Motor neuron (in vitro differentiated cells): ENCODE data around the gene RB1. TPM values are rescaled to one million over a fixed set of nuclear protein-coding genes. Genes with fewer than 3 reads are reported as not detected.
"Not testable (repeated sequence)": the region's sequence is repeated elsewhere in the genome, so short reads cannot be mapped to it uniquely, and the experiment has no call there.

Experiments
- ATAC-seq, 8 experiments: fragments of 200-7000 bp; cut with Tn5 transposase; replicated peaks in 6 of 8; 2 replicates each; pipeline ENCODE4 v1.8.0; 2021; ENCODE audit warnings: mild to moderate bottlenecking in 8 of 8, moderate library complexity in 8 of 8
- H3K27ac ChIP-seq, 2 donors: fragments of 250-450 bp; sonication (Bioruptor Pico); 2 replicates each; pipeline ENCODE4 v1.9.0; 2021; ENCODE audit warnings: antibody characterized with exemption in 2 of 2, mild to moderate bottlenecking in 2 of 2, moderate library complexity in 1 of 2
- H3K4me1 ChIP-seq, 2 donors: fragments of 250-450 bp; sonication (Bioruptor Pico); replicated peaks in 1 of 2; 2 replicates each; pipeline ENCODE4 v1.6.1; 2021; ENCODE audit warnings: antibody characterized with exemption in 2 of 2, mild to moderate bottlenecking in 2 of 2, moderate library complexity in 1 of 2
- H3K4me3 ChIP-seq, 5 donors: fragments of 250-450 bp; sonication (Bioruptor Pico); 2 replicates each; pipeline ENCODE4 v1.9.0; 2021; ENCODE audit warnings: antibody characterized with exemption in 5 of 5, mild to moderate bottlenecking in 5 of 5, moderate library complexity in 4 of 5
- WGBS, 10 experiments: fragments of 450-650 bp; shearing (Covaris generic); methylation state at CpG; one replicate each; pipeline ENCODE4 v1.0.0; 2022; 5-methylcytosine and 5-hydroxymethylcytosine counted together
- in situ Hi-C, 9 experiments: fragments of 400-800 bp; cut with MboI; loops; one replicate each; pipeline ENCODE4 v1.15.0; 2021; ENCODE audit warnings: low sequenced_read_pairs in 9 of 9, low pct_unique_long_range_greater_than_20kb in 2 of 9; ENCODE audit not compliant: unreplicated experiment in 9 of 9
- total RNA-seq, 8 experiments: library from RNA; unstranded; fragments of 300-600 nt; gene quantifications; 2 replicates each; pipeline versions ENCODE4 v1.2.3 to v1.2.4, GENCODE V29; 2022

The RB1 gene
- total RNA-seq, 8 experiments from 2014 or later, result 20.1 to 47.5 (median 23.2) TPM

DNA sequence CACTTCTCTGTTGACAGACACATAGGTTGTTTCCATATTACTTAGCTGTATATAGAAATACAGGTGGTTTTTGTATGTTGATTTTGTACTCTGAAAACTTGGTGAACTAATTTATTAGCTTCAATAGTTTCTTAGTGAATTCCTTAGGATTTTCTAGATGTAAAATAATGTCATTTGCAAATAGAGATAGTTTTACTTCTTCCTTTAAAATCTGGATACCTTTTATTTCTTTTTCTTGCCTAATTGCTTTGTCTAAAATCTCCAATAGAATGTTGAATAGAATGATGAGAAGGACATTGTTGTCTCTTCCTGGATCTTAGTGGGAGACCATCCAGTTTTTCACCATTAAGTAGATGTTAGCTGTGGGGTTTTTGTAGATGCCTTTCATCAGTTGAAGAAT is 18.7 kb downstream of the RB1 start:
- no peaks in the 10 kb centered on the region for H3K4me1 ChIP-seq
- H3K4me3 ChIP-seq, result no peak overlapping the region
- ATAC-seq, result no peak
- H3K27ac ChIP-seq, result no peak overlapping the region
- in situ Hi-C loops, result loop anchor here in 1 of 9 experiments (25.0 kb wide), 1 partner anchor 265 kb away; no protein-coding TSS in a partner anchor

DNA sequence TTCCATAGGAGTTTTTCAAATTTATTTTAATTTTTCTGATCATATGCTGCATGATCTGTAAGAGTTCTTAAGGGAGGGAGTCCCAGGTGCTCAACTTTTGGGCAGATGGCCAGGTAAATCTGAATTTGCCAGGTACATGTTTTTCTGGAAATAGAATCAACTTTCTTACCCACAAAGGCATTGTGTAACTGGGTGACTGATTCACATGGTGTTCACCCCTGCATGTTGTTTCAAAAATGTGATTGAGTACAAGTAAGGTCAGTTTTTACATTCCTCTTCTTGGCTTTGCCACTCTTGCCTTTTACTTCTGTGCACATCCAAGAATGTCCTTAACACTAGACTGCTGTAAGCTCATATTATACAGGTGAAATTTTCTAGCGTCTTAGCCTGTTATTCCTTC is 30.4 kb downstream of the RB1 start:
- in situ Hi-C loops, result loop anchor here in 1 of 9 experiments (25.0 kb wide), 1 partner anchor 253 kb away; no protein-coding TSS in a partner anchor
- WGBS, 10 experiments, result 60 to 100% (median 100%) methylated on average over 1 of the region's 1 CpG; no CpG with 5 or more reads in 2 of the 10 experiments
- Histone ChIP-seq H3K4me1 (no peaks in the 10 kb centered on the region), H3K27ac (no peak overlapping the region), H3K4me3 (no peak overlapping the region)
- ATAC-seq, result no peak

DNA sequence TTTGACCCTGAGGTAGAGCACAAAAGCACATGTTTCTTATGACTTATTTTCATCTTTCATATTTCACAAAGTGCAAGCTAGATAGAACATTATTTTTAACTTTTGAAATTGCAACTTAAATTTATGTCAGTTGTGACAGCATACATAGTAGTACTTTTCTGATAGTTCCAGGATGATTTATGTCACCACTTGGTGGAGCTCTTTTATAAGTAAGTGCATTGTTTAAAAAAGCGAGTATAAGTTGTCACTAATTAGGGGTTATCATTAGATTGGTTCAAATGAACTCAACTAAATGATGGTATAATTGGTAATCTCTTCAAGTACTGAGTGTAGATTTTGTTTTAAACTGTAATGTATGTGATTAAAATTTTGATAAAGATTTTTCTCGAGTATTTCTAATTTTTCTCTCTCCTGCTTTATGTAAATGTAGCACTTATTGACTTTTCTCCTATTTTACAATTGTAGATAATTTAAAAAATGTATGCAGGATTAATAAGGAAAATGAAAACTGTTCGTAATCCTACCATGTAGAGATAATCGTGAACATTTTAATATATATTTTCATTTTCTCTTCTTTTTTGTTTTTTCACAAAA is 31.1 kb downstream of the RB1 start:
- WGBS, 10 experiments, result 49 to 100% (median 82%) methylated on average over 3 to 4 of the region's 4 CpGs; no CpG with 5 or more reads in 1 of the 10 experiments
- no peaks in the 10 kb centered on the region for H3K4me1 ChIP-seq
- in situ Hi-C loops, result loop anchor here in 1 of 9 experiments (25.0 kb wide), 1 partner anchor 253 kb away; no protein-coding TSS in a partner anchor
- no peak overlapping the region for H3K27ac ChIP-seq
- peak in 3 of 8 experiments; percentile 62 to 68 (median 65) for ATAC-seq
- no peak overlapping the region for H3K4me3 ChIP-seq

DNA sequence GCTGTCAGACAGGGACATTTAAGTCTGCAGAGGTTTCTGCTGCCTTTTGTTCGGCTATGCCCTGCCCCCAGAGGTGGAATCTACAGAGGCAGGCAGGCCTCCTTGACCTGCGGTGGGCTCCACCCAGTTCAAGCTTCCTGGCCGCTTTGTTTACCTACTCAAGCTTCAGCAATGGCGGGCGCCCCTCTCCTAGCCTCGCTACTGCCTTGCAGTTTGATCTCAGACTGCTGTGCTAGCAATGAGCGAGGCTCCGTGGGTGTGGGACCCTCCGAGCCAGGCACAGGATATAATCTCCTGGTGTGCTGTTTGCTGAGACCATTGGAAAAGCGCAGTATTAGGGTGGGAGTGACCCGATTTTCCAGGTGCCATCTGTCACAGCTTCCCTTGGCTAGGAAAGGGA is 35.6 kb downstream of the RB1 start:
- in situ Hi-C loops, result loop anchor here in 1 of 9 experiments (25.0 kb wide), 1 partner anchor 248 kb away; no protein-coding TSS in a partner anchor
- WGBS, 10 experiments, result 97% methylated on average over 5 of the region's 11 CpGs; no CpG with 5 or more reads in 8 of the 10 experiments
- not testable (repeated sequence) for ATAC-seq

DNA sequence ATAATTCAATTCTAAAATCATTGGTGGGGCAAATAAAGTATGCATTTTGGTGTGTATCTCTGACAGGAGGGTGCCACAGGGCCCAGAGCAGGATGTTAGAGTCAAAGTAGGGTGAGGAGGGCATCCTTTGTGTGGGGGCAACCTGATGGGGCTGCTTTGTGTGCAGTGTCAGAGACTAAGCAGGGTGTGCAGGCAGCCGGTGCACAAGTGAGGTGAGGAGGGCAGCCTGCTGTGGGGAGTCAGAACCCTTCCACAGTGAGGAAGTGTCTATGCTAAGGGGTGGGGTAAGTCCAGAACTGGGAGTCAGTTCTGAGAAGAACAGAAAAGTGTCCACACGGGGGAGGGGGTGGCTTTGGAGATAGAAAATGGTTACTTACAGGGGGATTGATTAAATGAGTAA is 40.7 kb downstream of the RB1 start:
- in situ Hi-C loops, result loop anchor here in 1 of 9 experiments (25.0 kb wide), 1 partner anchor 243 kb away; no protein-coding TSS in a partner anchor
- no peak overlapping the region for H3K27ac ChIP-seq
- ATAC-seq, result no peak
- WGBS, 10 experiments, result 60 to 100% (median 98%) methylated on average over 1 to 2 of the region's 2 CpGs; no CpG with 5 or more reads in 6 of the 10 experiments
- no peak overlapping the region for H3K4me3 ChIP-seq
- no peaks in the 10 kb centered on the region for H3K4me1 ChIP-seq

More for the DNA sequence above, 35.6 kb downstream of the RB1 start:
- not testable (repeated sequence) for H3K4me1 ChIP-seq, H3K4me3 ChIP-seq, H3K27ac ChIP-seq

DNA sequence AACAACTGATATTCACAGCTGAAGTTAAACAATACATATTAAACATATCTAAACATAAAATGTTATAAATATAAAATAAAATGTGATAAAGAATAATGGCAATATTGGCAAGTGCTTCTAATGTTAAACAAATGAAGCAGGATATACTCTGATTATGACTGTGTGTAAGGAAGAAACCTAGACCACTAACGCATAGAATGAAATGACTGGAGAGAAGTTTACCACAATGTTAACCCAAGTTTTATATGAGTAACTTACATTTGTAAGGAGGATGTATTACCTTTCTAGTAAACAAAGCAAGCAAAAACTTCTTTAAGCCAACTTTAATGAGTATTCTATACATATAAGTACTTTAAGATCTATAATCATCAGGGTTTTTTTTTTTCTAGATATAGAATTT is 43.0 kb downstream of the RB1 start:
- Histone ChIP-seq H3K27ac (no peak overlapping the region), H3K4me1 (no peaks in the 10 kb centered on the region), H3K4me3 (no peak overlapping the region)
- 90 to 100% (median 100%) methylated on average over 1 of the region's 1 CpG for WGBS, 10 experiments
- no peak for ATAC-seq
- in situ Hi-C loops, result loop anchor here in 1 of 9 experiments (25.0 kb wide), 1 partner anchor 241 kb away; no protein-coding TSS in a partner anchor

DNA sequence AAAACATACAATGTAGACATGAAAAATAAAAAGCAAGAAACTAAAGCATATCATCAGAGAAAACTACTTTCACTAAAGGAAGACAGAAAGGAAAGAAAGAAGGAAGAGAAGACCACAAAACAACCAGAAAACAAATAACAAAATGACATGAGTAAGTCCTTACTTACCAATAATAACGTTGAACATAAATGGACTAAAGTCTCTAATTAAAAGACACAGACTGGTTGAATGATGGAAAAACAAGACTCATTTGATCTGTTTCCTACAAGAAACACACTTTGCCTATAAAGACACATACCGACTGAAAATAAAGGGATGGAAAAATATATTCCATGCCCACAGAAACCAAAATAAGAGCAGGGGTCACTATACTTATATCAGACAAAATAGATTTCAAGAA is 46.0 kb downstream of the RB1 start:
- 83 to 100% (median 95%) methylated on average over 1 to 2 of the region's 2 CpGs; no CpG with 5 or more reads in 2 of the 10 experiments for WGBS, 10 experiments
- no peak for ATAC-seq
- Histone ChIP-seq H3K4me1 (no peaks in the 10 kb centered on the region), H3K4me3 (no peak overlapping the region), H3K27ac (no peak overlapping the region)
- in situ Hi-C loops, result loop anchor here in 1 of 9 experiments (25.0 kb wide), 1 partner anchor 238 kb away; no protein-coding TSS in a partner anchor

DNA sequence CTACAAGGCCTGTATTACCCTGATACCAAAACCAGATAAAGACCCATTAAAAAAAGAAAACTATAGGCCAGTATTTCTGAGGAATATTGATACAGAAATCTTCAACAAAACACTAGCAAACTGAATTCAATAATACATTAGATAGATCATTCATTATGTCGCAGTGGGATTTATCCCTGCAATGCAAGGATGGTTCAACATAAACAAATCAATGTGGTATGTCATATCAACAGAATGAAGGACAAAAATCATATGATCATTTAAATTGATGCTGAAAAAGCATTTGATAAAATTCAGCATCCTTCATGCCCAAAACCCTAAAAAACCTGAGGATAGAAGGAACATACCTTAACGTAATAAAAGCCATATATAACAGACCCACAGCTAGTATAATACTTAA is 50.0 kb downstream of the RB1 start:
- Histone ChIP-seq H3K4me3 (no peak overlapping the region), H3K4me1 (no peaks in the 10 kb centered on the region), H3K27ac (no peak overlapping the region)
- ATAC-seq, result no peak
- in situ Hi-C loops, result no loop called here
- WGBS, 10 experiments, result 90 to 100% (median 100%) methylated on average over 1 to 2 of the region's 2 CpGs; no CpG with 5 or more reads in 1 of the 10 experiments

DNA sequence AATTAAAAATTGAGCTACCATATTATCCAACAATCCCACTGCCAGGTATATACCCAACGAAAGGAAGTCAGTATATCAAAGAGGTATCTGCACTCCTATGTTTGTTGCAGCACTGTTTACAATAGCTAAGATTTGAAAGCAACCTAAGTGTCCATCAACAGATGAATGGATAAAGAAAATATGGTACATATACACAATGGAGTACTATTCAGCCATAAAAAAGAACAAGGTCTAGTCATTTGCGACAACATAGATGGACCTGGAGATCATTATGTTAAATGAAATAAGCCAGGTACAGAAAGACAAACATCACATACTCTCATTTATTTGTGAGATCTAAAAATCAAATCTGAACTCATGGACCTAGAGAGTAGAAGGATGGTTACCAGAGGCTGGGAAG is 52.0 kb downstream of the RB1 start:
- H3K4me1 ChIP-seq, H3K27ac ChIP-seq, ATAC-seq, in situ Hi-C loops, H3K4me3 ChIP-seq: not testable (repeated sequence)
- 93 to 100% (median 100%) methylated on average over 1 to 2 of the region's 2 CpGs for WGBS, 10 experiments

DNA sequence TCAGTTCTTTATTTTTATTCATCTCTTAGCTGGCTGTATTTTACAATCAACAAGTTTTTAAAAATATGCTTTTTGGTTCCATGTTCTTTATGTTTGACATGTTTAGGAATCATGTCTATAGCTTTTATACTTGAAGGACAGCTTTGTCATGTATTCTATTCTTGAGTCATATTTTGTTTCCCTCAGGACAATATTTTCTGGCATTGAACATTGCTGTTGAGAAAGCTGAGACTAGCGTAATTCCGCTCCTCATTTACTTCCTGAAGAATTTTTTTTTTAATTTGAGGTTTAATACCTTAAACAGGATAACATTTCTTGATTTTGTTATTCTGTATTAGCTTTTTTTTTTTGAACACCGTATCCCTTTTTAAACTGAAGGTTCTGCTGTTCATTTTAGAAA is 53.2 kb downstream of the RB1 start:
- no peak overlapping the region for H3K27ac ChIP-seq
- in situ Hi-C loops, result no loop called here
- H3K4me1 ChIP-seq, result no peaks in the 10 kb centered on the region
- no peak overlapping the region for H3K4me3 ChIP-seq
- 62 to 96% (median 67%) methylated on average over 3 of the region's 3 CpGs for WGBS, 10 experiments
- no peak for ATAC-seq

DNA sequence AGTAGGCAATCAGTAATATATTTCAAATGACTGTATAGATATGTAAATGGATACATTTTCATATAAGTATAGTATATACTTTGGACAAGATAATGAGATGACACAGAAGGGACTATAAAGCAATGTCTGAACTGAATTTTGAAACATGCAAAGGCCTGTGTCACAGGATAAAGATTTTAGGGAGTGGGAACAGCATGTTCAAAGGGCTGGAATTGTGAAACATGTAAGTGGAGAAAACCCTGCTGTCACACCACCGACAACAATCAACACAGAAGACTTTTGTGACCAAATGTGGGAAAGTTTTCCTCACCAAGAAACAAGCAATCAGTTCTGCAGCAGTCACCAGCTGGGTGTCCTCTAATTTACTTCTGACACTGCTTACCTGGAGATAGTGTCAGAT is 66.4 kb downstream of the RB1 start:
- WGBS, 10 experiments, result 0 to 100% (median 80%) methylated on average over 1 of the region's 1 CpG; no CpG with 5 or more reads in 3 of the 10 experiments
- no peak for ATAC-seq
- in situ Hi-C loops, result no loop called here
- Histone ChIP-seq H3K4me1 (no peaks in the 10 kb centered on the region), H3K27ac (no peak overlapping the region), H3K4me3 (no peak overlapping the region)

DNA sequence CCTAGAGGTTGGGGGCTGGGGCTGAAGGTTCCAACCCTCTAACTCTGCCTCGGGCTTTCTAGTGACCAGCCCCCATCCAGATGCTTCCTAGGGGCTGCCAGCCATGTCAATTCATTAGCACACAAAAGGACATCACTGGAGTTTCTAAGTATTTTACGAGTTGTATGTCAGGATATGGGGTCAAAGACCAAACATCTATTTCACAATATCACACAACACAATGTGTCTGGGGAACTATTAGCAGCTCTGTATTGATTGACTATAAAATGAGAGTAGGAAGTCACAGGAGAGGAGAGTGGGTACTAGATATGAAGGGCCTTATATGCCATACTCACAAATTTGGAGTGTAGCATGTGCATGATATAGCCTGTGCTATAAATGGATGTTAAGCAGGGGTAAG is 67.3 kb downstream of the RB1 start:
- Histone ChIP-seq H3K4me3 (no peak overlapping the region), H3K4me1 (no peaks in the 10 kb centered on the region), H3K27ac (no peak overlapping the region)
- 57 to 100% (median 83%) methylated on average over 1 to 2 of the region's 2 CpGs; no CpG with 5 or more reads in 6 of the 10 experiments for WGBS, 10 experiments
- no peak for ATAC-seq
- in situ Hi-C loops, result no loop called here

DNA sequence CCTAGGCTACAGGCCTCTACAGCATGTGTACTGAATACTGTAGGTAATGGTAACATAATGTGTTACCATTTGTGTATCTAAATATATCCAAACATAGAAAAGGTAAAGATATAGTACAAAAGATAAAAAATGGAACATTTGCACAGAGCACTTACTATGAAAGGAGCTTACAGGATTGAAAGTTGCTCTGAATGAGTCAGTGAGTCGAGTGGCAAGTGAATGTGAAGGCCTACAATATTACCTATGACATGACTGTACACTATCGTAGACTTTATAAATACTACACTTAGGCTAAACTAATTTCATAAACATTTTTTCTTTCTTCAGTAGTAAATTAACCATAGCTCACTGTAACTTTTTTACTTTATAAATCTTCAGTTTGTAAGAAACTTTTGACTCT is 74.3 kb downstream of the RB1 start:
- in situ Hi-C loops, result no loop called here
- ATAC-seq, result no peak
- no peak overlapping the region for H3K4me3 ChIP-seq
- no peaks in the 10 kb centered on the region for H3K4me1 ChIP-seq
- 83 to 100% (median 100%) methylated on average over 1 to 2 of the region's 2 CpGs; no CpG with 5 or more reads in 1 of the 10 experiments for whole genome bisulfite sequencing, 10 experiments
- no peak overlapping the region for H3K27ac ChIP-seq

DNA sequence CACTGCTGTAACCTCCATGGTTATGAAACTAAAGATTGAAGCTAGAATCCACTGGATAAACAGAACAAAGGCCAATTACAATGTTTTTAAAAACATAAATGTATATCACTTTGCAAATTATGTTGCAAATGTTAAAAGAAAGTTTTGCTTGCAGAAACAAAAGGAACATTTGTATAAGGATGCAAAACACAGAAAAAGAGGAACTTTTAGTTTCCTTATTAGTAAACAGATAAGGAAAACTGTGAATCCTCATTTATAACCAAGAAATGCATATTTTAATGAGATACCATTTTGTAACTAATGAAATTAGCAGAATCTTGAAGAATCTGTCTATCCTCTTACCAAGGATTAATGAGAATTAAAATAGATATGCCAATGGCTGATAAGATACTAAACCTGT is 77.0 kb downstream of the RB1 start:
- H3K27ac ChIP-seq, result no peak overlapping the region
- H3K4me3 ChIP-seq, result no peak overlapping the region
- no peak for ATAC-seq
- H3K4me1 ChIP-seq, result no peaks in the 10 kb centered on the region
- in situ Hi-C loops, result no loop called here
